Mesothelial cell of epicardium (in vitro differentiated cells): ENCODE results near the gene CORO6. TPM values are rescaled to one million over a fixed set of nuclear protein-coding genes. Genes with fewer than 3 reads are reported as not detected.

ENCODE experiments used
- DNase-seq, 2 experiments: peaks; one replicate each; pipeline ENCODE4 v3.0.0; 2021; ENCODE audit warnings: low spot score in 2 of 2; ENCODE audit not compliant: unreplicated experiment in 2 of 2
- H3K27ac Mint-ChIP-seq: 2 replicates; pipeline ENCODE4 v1.8.0; 2021; ENCODE audit warnings: mixed read lengths
- H3K27me3 Mint-ChIP-seq: 2 replicates; pipeline ENCODE4 v1.8.0; 2021; ENCODE audit warnings: low read depth, mixed read lengths
- H3K36me3 Mint-ChIP-seq: 2 replicates; pipeline ENCODE4 v1.8.0; 2021; ENCODE audit warnings: mixed read lengths
- H3K4me1 Mint-ChIP-seq: 2 replicates; pipeline ENCODE4 v1.8.0; 2021; ENCODE audit warnings: mixed read lengths
- H3K4me3 Mint-ChIP-seq: 2 replicates; pipeline ENCODE4 v1.8.0; 2021; ENCODE audit warnings: mild to moderate bottlenecking, moderate library complexity, mixed read lengths
- H3K9me3 Mint-ChIP-seq: 2 replicates; pipeline ENCODE4 v1.8.0; 2021; ENCODE audit warnings: mixed read lengths
- CTCF ChIP-seq: fragments of 200-600 bp; sonication (generic); IDR thresholded peaks from one replicate; pipeline ENCODE4 v1.5.0; 2021; ENCODE audit warnings: antibody characterized with exemption; ENCODE audit not compliant: unreplicated experiment
- total RNA-seq: library from RNA; stranded (reverse); gene quantifications from 3 replicates; pipeline ENCODE4 v1.2.1, GENCODE V29; 2021

The CORO6 gene
- total RNA-seq, 1 donor from 2014 or later = 3.4 TPM

DNA sequence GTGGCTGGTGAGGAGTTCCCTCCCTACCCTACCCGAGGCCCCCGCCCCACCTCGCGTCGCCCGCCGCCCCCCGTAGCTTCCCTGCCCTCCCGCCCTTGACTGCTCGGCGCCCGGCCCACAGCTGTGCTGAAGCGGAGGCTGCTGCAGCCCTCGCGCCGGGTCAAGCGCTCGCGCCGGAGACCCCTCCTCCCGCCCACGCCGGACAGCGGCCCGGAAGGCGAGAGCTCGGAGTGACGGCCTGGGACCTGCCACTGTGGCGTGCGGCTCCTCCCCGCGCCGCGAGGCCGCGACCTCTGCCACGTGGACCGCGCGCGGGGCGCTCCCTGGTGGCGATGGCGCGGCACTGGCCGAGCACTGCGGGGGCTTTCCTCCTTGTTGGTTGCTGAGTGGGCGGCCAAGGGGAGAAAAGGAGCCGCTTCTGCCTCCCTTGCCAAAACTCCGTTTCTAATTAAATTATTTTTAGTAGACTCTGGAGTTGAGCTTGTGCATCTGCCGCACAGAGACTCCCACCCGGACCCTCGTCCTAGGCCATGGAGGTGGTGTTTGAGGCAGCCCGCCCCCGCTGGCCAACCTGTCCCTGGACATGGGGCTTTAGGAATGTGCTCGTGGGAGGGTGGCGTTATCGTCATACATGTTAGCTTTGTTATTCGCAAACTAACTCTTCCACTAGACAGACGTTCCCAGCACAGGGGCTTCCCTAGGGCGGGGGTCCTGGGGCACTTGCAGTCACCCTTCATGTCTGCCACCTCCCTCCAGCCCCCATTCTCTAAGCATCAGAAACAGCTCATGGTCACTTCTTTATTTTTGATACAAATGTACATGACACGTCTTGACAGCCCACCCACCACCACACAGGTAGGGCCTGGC, 49.8 kb downstream of the CORO6 start:
- H3K9me3 Mint-ChIP-seq = no peaks in the 10 kb centered on the region
- H3K27ac Mint-ChIP-seq = peak overlapping the region; percentile 64
- DNase-seq = peak; percentile 37 to 67

DNA sequence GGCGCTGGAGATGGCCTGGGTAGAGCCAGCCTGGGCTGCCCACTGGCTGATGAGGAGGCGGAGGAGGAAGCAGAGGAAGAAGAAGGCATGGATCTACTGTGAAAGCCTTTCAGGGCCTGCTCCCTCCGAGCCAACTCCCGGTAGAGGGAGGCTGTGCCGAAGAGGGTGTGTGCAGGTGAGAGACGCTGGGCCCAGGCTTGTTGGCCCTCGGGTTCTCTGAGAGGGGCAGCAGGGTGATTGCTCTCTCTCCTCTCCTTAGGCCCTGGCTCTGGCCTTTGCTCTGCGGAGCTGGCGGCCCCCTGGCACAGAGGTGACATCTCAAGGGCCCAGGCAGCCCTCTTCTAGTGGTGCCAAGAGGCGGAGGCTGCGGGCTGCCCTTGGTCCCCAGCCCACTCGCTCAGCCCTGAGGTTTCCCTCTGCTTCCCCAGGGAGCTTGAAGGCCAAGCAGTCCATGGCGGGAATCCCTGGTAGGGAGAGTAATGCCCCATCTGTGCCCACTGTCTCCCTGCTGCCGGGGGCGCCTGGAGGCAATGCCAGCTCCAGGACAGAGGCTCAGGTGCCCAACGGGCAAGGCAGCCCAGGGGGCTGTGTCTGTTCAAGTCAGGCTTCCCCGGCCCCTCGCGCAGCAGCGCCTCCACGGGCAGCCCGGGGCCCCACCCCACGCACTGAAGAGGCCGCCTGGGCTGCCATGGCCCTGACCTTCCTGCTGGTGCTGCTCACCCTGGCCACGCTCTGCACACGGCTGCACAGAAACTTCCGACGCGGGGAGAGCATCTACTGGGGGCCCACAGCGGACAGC, 50.6 kb downstream of the CORO6 start:
- H3K4me3 Mint-ChIP-seq = no peak overlapping the region
- no peak overlapping the region for H3K27ac Mint-ChIP-seq
- TF ChIP-seq CTCF = no peak
- no peak for DNase-seq
- peaks cover 2% of the 10 kb centered on the region for H3K27me3 Mint-ChIP-seq
- peaks cover 24% of the 10 kb centered on the region for H3K4me1 Mint-ChIP-seq
- peaks cover 5% of the 10 kb centered on the region for H3K36me3 Mint-ChIP-seq
- H3K9me3 Mint-ChIP-seq = no peaks in the 10 kb centered on the region

More for the DNA sequence above, 49.8 kb downstream of the CORO6 start:
- H3K36me3 Mint-ChIP-seq = peaks cover 5% of the 10 kb centered on the region
- H3K27me3 Mint-ChIP-seq = peaks cover 2% of the 10 kb centered on the region
- TF ChIP-seq CTCF = peak; percentile 56
- peak overlapping the region; percentile 40 for H3K4me3 Mint-ChIP-seq
- H3K4me1 Mint-ChIP-seq = peaks cover 24% of the 10 kb centered on the region

DNA sequence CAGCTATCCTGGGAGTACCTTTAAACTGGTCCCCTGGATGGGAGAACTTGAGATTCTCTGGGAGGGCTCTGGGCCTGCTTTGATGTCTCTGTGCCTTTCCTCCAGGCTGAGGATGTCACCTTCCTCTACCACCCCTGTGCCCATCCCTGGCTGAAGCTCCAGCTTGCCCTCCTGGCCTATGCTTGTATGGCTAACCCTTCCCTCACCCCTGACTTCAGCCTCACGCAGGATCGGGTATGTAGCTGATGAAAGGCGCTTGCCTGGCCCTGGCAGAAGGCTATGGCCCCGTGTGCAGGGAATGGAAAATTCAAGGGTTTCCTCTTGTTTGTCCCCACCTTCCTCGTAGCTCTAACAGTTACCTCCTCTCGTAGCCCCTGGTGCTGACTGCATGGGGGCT, 51.2 kb downstream of the CORO6 start:
- Mint-ChIP-seq H3K4me3 (no peak overlapping the region), H3K27ac (no peak overlapping the region), H3K9me3 (no peaks in the 10 kb centered on the region), H3K4me1 (peaks cover 24% of the 10 kb centered on the region), H3K36me3 (peaks cover 5% of the 10 kb centered on the region), H3K27me3 (peaks cover 2% of the 10 kb centered on the region)
- no peak for DNase-seq
- TF ChIP-seq CTCF = no peak

DNA sequence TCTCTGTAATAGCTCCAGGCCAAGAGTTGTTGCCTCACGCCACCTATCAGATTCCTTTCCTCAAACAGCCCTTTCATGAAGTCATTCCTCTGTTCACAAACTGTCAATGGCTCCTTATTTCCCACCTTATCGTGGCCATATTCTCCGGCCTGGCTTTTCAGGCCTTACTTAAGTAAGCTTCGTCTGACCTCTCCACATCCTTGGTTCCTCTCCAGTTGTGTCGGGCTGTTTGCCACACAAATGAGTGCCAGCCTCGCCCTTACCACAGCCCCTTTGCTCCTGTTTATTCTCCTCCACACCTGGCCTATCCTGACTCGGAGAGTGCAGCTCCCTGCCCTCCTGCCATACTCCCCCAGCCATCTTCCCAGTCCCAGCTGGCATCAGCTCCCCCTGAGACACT, 52.2 kb downstream of the CORO6 start:
- H3K27me3 Mint-ChIP-seq = peaks cover 9% of the 10 kb centered on the region
- H3K27ac Mint-ChIP-seq = no peak overlapping the region
- H3K4me3 Mint-ChIP-seq = peak overlapping the region; percentile 30
- no peaks in the 10 kb centered on the region for H3K9me3 Mint-ChIP-seq
- DNase-seq = no peak
- H3K4me1 Mint-ChIP-seq = peaks cover 31% of the 10 kb centered on the region
- peaks cover 5% of the 10 kb centered on the region for H3K36me3 Mint-ChIP-seq
- no peak for TF ChIP-seq CTCF

DNA sequence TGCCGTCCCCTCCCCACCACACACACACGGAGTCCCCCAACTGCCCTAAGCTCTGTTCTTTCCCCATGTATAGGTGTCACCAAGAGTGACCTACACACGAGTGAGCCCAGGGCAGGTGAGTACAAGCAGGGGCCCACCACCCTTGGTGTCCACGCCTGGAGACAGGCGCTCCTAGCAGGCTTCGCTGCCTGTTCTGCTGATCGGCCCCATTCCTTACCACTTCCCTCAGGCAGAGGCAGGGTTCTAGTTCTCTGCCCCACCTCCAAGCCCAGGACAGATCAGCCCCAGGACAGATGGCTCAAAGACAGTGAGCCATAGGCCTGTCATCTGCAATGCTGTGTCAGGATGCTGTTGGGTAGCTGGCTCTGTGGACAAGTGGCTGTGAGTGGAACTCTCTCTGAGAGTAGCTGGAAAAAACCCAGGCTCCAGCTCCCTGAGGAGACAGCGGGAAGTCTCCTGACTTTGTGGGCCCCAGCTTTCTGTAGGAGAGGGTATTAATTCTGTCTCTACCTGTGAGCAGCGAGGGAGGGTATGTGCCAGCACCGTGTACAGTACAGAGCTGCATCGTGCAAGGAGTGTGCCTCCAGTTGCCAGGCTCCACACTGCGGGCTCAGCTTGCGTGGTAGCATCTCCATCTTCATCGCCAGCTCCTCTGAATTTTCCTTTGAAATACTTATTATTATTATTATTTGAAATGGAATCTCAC, 53.3 kb downstream of the CORO6 start:
- Mint-ChIP-seq H3K36me3 (peaks cover 1% of the 10 kb centered on the region), H3K4me3 (peak overlapping the region; percentile 81), H3K27me3 (peaks cover 19% of the 10 kb centered on the region), H3K27ac (peak overlapping the region; percentile 87), H3K9me3 (no peaks in the 10 kb centered on the region), H3K4me1 (peaks cover 31% of the 10 kb centered on the region)
- peak in 1 of 2 experiments; percentile 29 for DNase-seq
- TF ChIP-seq CTCF = no peak
